Measurements from ENCODE around the gene PLEKHS1.
"Not testable (repeated sequence)": the region's sequence is repeated elsewhere in the genome, so short reads cannot be mapped to it uniquely, and the experiment has no call there.

GRCh38 chr10:113814700-113815099 is 63.2 kb downstream of the PLEKHS1 start:
- not testable (repeated sequence) for TF ChIP-seq CTCF (IDR thresholded peaks at IDR 0.05 in 8 of 11, conservative IDR thresholded peaks at IDR 0.05 in 3 of 11); POLR2A (IDR thresholded peaks at IDR 0.05); POLR2AphosphoS5 (IDR thresholded peaks at IDR 0.05)

Data from spleen (tissue), 7 donors.